HG03342 (cell line): Measurements from ENCODE around the gene LRRC25.
"Not testable (repeated sequence)": the region's sequence is repeated elsewhere in the genome, so short reads cannot be mapped to it uniquely, and the experiment has no call there.

Experiments used
- ATAC-seq: cut with Tn5 transposase; IDR thresholded peaks from one replicate; pipeline ENCODE4 v1.9.1; 2021; ENCODE audit warnings: mild to moderate bottlenecking, moderate library complexity; ENCODE audit not compliant: unreplicated experiment

LRRC25 gene

GRCh38 chr19:18348818-18349339, 48.5 kb downstream of the LRRC25 start:
- not testable (repeated sequence) for ATAC-seq

- ATAC-seq = no peak
These were observed 49.3 kb downstream of the LRRC25 start for GRCh38 chr19:18348171-18348570.

GRCh38 chr19:18346091-18346490, 51.3 kb downstream of the LRRC25 start:
- ATAC-seq = no peak

- ATAC-seq = no peak
These were observed 52.1 kb downstream of the LRRC25 start for GRCh38 chr19:18345296-18345695.

GRCh38 chr19:18344582-18344950, 52.9 kb downstream of the LRRC25 start:
- ATAC-seq = no peak

- no peak for ATAC-seq
These were observed 55.3 kb downstream of the LRRC25 start for GRCh38 chr19:18342090-18342632.
